OCI-LY3 (cell line): ENCODE measurements around the gene ZNF414.

Source experiments
- H2AFZ ChIP-seq: fragments of 200-600, 300-600 bp; shearing (Covaris generic); 2 replicates; pipeline ENCODE4 v1.6.0; 2014; ENCODE audit warnings: antibody characterized with exemption, low read depth, low read length
- H3K27ac ChIP-seq: fragments of 200-600, 300-600 bp; sonication (generic); 2 replicates; pipeline ENCODE4 v1.5.1; 2014; ENCODE audit warnings: mild to moderate bottlenecking, low read length, moderate library complexity, mixed read lengths
- H3K27me3 ChIP-seq: fragments of 200-600, 300-600 bp; sonication (generic); 2 replicates; pipeline ENCODE4 v1.6.1; 2014; ENCODE audit warnings: low read depth, low read length, mixed read lengths
- H3K36me3 ChIP-seq: fragments of 200-600, 300-600 bp; sonication (generic); replicated peaks from 2 replicates; pipeline ENCODE3; 2014; ENCODE audit warnings: low read depth, low read length, mixed read lengths
- H3K4me1 ChIP-seq: fragments of 300-600, 200-600 bp; sonication (generic); 2 replicates; pipeline ENCODE4 v1.6.1; 2014; ENCODE audit warnings: low read length, mixed read lengths
- H3K4me2 ChIP-seq: fragments of 200-600, 300-600 bp; sonication (generic); 2 replicates; pipeline ENCODE4 v1.6.1; 2014; ENCODE audit warnings: low read length, mixed read lengths
- H3K4me3 ChIP-seq: fragments of 300-600, 200-600 bp; sonication (generic); 2 replicates; pipeline ENCODE4 v1.5.1; 2014; ENCODE audit warnings: antibody characterized with exemption, mild to moderate bottlenecking, low read length, moderate library complexity
- H3K79me2 ChIP-seq: fragments of 300-600, 200-600 bp; shearing (Covaris generic); 2 replicates; pipeline ENCODE4 v1.6.1; 2014; ENCODE audit warnings: mild to moderate bottlenecking, low read length, mixed read lengths
- H3K9ac ChIP-seq: fragments of 300-600, 200-600 bp; shearing (Covaris generic); 2 replicates; pipeline ENCODE4 v1.6.0; 2014; ENCODE audit warnings: mild to moderate bottlenecking, low read length, moderate library complexity
- H3K9me3 ChIP-seq: fragments of 200-600, 300-600 bp; shearing (Covaris generic); 2 replicates; pipeline ENCODE4 v1.6.1; 2014; ENCODE audit warnings: low read length, mixed read lengths; ENCODE audit not compliant: insufficient read depth
- H4K20me1 ChIP-seq: fragments of 200-600, 300-600 bp; sonication (generic); 2 replicates; pipeline ENCODE4 v1.6.1; 2016; ENCODE audit warnings: low read length, mixed read lengths; ENCODE audit not compliant: insufficient read depth
- CTCF ChIP-seq: fragments of 200-600, 300-600 bp; sonication (generic); IDR thresholded peaks from 2 replicates; pipeline ENCODE4 v1.5.1; 2014; ENCODE audit warnings: antibody characterized with exemption, low read length, low read depth
- EZH2phosphoT487 ChIP-seq: fragments of 200-600 bp; shearing (Covaris generic); IDR thresholded peaks from 2 replicates; pipeline ENCODE4 v1.6.1; 2018; ENCODE audit warnings: antibody characterized with exemption, mixed run types, low read depth

ZNF414 gene

GRCh38 chr19:8532225-8532624 is 18.3 kb upstream of the ZNF414 start:
- H3K4me3 ChIP-seq, result no peak overlapping the region
- H2AFZ ChIP-seq, result no peak overlapping the region
- H4K20me1 ChIP-seq, result no peaks in the 10 kb centered on the region
- no peaks in the 10 kb centered on the region for H3K4me1 ChIP-seq
- H3K27me3 ChIP-seq, result no peaks in the 10 kb centered on the region
- H3K27ac ChIP-seq, result no peak overlapping the region
- H3K4me2 ChIP-seq, result no peak overlapping the region
- no peak for TF ChIP-seq EZH2phosphoT487
- no peak for TF ChIP-seq CTCF
- no peaks in the 10 kb centered on the region for H3K36me3 ChIP-seq
- H3K9me3 ChIP-seq, result no peaks in the 10 kb centered on the region
- H3K79me2 ChIP-seq, result no peaks in the 10 kb centered on the region
- H3K9ac ChIP-seq, result no peak overlapping the region

GRCh38 chr19:8531470-8531869 is 17.5 kb upstream of the ZNF414 start:
- H3K4me3 ChIP-seq, result no peak overlapping the region

GRCh38 chr19:8530061-8530679 is 16.2 kb upstream of the ZNF414 start:
- Histone ChIP-seq H3K9me3 (no peaks in the 10 kb centered on the region), H3K4me2 (no peak overlapping the region), H3K79me2 (no peaks in the 10 kb centered on the region), H3K4me1 (no peaks in the 10 kb centered on the region), H3K9ac (no peak overlapping the region), H4K20me1 (no peaks in the 10 kb centered on the region), H2AFZ (no peak overlapping the region), H3K27me3 (no peaks in the 10 kb centered on the region), H3K4me3 (no peak overlapping the region), H3K27ac (no peak overlapping the region), H3K36me3 (no peaks in the 10 kb centered on the region)
- no peak for TF ChIP-seq EZH2phosphoT487
- no peak for TF ChIP-seq CTCF

More at GRCh38 chr19:8531470-8531869, 17.5 kb upstream of the ZNF414 start:
- H3K4me2 ChIP-seq, result no peak overlapping the region
- no peaks in the 10 kb centered on the region for H3K36me3 ChIP-seq
- H3K79me2 ChIP-seq, result no peaks in the 10 kb centered on the region
- H2AFZ ChIP-seq, result no peak overlapping the region
- H3K27ac ChIP-seq, result no peak overlapping the region
- TF ChIP-seq CTCF (no peak), EZH2phosphoT487 (no peak)
- H3K9me3 ChIP-seq, result no peaks in the 10 kb centered on the region
- H3K27me3 ChIP-seq, result no peaks in the 10 kb centered on the region
- no peaks in the 10 kb centered on the region for H4K20me1 ChIP-seq
- no peak overlapping the region for H3K9ac ChIP-seq
- no peaks in the 10 kb centered on the region for H3K4me1 ChIP-seq

GRCh38 chr19:8529369-8530006 is 15.5 kb upstream of the ZNF414 start:
- Histone ChIP-seq H3K4me2 (no peak overlapping the region), H3K27ac (no peak overlapping the region), H3K27me3 (no peaks in the 10 kb centered on the region), H2AFZ (no peak overlapping the region), H4K20me1 (no peaks in the 10 kb centered on the region), H3K4me1 (no peaks in the 10 kb centered on the region), H3K9ac (no peak overlapping the region), H3K4me3 (no peak overlapping the region), H3K79me2 (no peaks in the 10 kb centered on the region), H3K9me3 (no peaks in the 10 kb centered on the region), H3K36me3 (no peaks in the 10 kb centered on the region)
- no peak for TF ChIP-seq CTCF
- no peak for TF ChIP-seq EZH2phosphoT487
